Kidney capillary endothelial cell (primary cell): ENCODE results near the gene ANKRD36C.
"Not testable (repeated sequence)": the region's sequence is repeated elsewhere in the genome, so short reads cannot be mapped to it uniquely, and the experiment has no call there.

Experiments used
- DNase-seq: peaks from one replicate; pipeline ENCODE4 v3.0.0-alpha.2; 2018; ENCODE audit warnings: low spot score

ANKRD36C gene

GRCh38 chr2:95796249-95797099 lies 195.2 kb downstream of the ANKRD36C start:
- DNase-seq, result not testable (repeated sequence)

- not testable (repeated sequence) for DNase-seq
Observed at GRCh38 chr2:95793970-95794369, 197.7 kb downstream of the ANKRD36C start.

GRCh38 chr2:95790180-95790579 lies 201.4 kb downstream of the ANKRD36C start:
- DNase-seq, result not testable (repeated sequence)

GRCh38 chr2:95789385-95789784 lies 202.2 kb downstream of the ANKRD36C start:
- DNase-seq, result not testable (repeated sequence)

- DNase-seq, result not testable (repeated sequence)
Observed at GRCh38 chr2:95788642-95789041, 203.0 kb downstream of the ANKRD36C start.
